H1 (cell line): ENCODE data around the gene GLTPD2. TPM values are rescaled to one million over a fixed set of nuclear protein-coding genes. Genes with fewer than 3 reads are reported as not detected.

ENCODE experiments used
- CHD1 ChIP-seq: IDR thresholded peaks from 2 replicates; pipeline ENCODE4 v1.6.1; 2012; ENCODE audit warnings: low read depth, low read length, improper control_type of control experiment
- CHD2 ChIP-seq: IDR thresholded peaks from 2 replicates; pipeline ENCODE4 v1.6.1; 2012; ENCODE audit warnings: low read length, improper control_type of control experiment
- MAFK ChIP-seq: IDR thresholded peaks from 2 replicates; pipeline ENCODE4 v1.6.1; 2012; ENCODE audit warnings: low read depth, mild to moderate bottlenecking, improper control_type of control experiment, low read length
- SRF ChIP-seq: IDR thresholded peaks from 2 replicates; pipeline ENCODE4 v1.6.1; 2011; ENCODE audit warnings: mild to moderate bottlenecking, low read depth, low read length, moderate library complexity
- SUZ12 ChIP-seq: fragments of 200-600 bp; sonication (generic); IDR thresholded peaks from 2 replicates; pipeline ENCODE4 v1.6.1; 2012; ENCODE audit warnings: mild to moderate bottlenecking, inconsistent platforms, low read length, moderate library complexity, mixed read lengths
- TAF7 ChIP-seq: optimal IDR thresholded peaks from 2 replicates; pipeline ENCODE3; 2011; ENCODE audit warnings: low read depth, mild to moderate bottlenecking, inconsistent platforms, low read length, moderate library complexity, borderline replicate concordance
- YY1 ChIP-seq: IDR thresholded peaks from 2 replicates; pipeline ENCODE4 v1.6.1; 2011; ENCODE audit warnings: low read depth, mild to moderate bottlenecking, low read length
- polyA plus RNA-seq, 7 experiments: library from polyadenylated mRNA; depleted of rRNA in 3 of 7; stranded (reverse) in 5 of 7; unstranded in 2 of 7; fragments of >200 nt in 5 of 7; fragments of 200-250 nt in 2 of 7; gene quantifications; 1 replicate in 5 of 7; 2 replicates in 1 of 7; 4 replicates in 1 of 7; pipeline versions ENCODE4 v1.2.1 to v1.2.3, GENCODE V29; 2011 to 2013; ENCODE audit warnings: missing spikeins in 2 of 7, mixed read lengths in 2 of 7
- total RNA-seq: library from RNA; stranded (reverse); fragmentation: NEBNext Ultra II Directional; extraction: Animal tissue kit (Norgen Biotek cat#: 25700); gene quantifications from 2 replicates; pipeline ENCODE4 v1.2.1, GENCODE V29; 2021
- TF ChIP-seq, protein P1 (sequence below): IDR thresholded peaks from 2 replicates; pipeline ENCODE4 v1.6.1; 2011; ENCODE audit warnings: low read depth, mild to moderate bottlenecking, low read length; ENCODE audit not compliant: insufficient read depth

The GLTPD2 gene
- total and polyA plus RNA-seq, 2 of the 8 experiments (the other 6 are each of a cell fraction or from before 2014, with no cell fraction given): not detected

DNA sequence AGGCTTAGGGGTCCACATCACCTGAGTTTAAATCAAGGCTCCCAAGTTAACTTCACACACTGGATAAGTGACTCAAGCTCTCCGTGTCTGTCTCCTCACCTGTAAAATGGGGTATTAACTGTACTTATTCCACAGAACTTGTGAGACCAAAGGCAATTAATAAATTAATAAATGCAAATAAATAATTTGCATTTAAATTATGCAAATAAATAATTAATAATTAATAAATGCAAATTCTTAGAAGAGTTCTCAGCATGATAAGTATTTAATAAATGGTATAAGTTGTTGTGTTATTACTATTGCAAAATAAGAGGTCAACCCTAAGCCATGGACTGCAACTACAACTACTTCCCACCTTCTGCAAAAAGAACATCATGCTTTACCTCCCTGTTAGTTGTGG, 35.4 kb upstream of the GLTPD2 start (continued):
- no peak for TF ChIP-seq MAFK
- TF ChIP-seq, protein P1, sequence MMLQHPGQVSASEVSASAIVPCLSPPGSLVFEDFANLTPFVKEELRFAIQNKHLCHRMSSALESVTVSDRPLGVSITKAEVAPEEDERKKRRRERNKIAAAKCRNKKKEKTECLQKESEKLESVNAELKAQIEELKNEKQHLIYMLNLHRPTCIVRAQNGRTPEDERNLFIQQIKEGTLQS: no peak
- no peak for TF ChIP-seq CHD1
- no peak for TF ChIP-seq YY1
- TF ChIP-seq SUZ12: no peak
- TF ChIP-seq TAF7: no peak
- TF ChIP-seq CHD2: no peak
- TF ChIP-seq SRF: no peak
